Stimulated activated CD8-positive, alpha-beta memory T cell treated with anti-CD3 and anti-CD28 coated beads, Interleukin-7, amount 100 ng/mL, for 24 hours (primary cell): ENCODE data around the gene HPF1.
"Not testable (repeated sequence)": the region's sequence is repeated elsewhere in the genome, so short reads cannot be mapped to it uniquely, and the experiment has no call there.

ENCODE experiments used
- DNase-seq: peaks from one replicate; pipeline ENCODE4 v3.0.0-alpha.2; 2020; ENCODE audit warnings: low read depth

The HPF1 gene

DNA sequence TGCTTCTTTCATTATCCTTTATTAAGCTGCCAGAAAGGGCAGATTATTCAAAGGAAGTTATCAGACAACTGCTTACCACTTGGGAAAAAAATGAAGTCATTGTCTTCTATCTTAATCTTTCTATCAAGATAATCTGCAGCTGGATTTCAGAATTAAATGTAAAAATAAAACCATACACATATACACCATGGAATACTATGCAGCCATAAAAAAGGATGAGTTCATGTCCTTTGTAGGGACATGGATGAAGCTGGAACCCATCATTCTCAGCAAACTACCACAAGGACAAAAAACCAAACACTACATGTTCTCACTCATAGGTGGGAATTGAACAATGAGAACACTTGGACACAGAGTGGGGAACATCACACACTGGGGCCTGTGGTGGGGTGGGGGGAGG is 19.1 kb downstream of the HPF1 start:
- DNase-seq, result not testable (repeated sequence)

DNA sequence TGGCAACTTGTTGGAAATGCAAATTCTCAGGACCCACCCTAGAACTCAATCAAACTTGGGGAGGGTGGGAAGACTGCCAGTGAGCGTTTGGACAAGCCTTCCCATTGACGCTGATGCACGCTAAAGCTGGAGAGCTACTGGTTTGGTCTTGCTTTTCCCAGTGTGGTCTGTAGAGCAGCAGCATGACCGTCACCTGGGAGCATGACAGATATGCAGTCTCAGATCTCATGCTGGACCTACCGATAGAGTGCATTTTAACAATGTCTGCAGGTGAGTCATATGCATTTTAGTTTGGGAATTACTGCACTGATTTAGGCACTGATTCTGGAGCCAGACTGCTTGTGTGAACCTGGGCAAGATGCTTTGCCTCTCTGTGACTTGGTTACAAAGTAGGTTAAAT is 27.2 kb downstream of the HPF1 start:
- no peak for DNase-seq

DNA sequence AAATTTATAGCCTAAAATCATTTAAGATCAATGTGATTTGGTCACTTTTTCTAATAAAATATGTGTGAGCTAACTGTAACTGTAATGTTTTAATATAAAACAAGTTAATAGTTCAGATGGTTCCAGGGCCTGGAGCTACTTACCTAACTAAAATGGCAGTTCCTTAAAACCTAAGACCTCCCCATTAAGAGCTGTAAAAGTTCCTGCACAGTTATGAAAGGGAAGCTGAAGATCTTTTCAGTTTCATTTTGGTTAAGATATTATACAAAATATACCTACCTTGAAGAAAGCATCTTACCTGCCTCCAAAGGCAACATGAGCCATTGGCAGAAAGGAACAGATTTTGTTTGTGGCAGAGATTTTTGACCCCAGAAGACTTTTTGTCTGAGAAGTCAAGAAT is 30.1 kb downstream of the HPF1 start:
- DNase-seq, result no peak

DNA sequence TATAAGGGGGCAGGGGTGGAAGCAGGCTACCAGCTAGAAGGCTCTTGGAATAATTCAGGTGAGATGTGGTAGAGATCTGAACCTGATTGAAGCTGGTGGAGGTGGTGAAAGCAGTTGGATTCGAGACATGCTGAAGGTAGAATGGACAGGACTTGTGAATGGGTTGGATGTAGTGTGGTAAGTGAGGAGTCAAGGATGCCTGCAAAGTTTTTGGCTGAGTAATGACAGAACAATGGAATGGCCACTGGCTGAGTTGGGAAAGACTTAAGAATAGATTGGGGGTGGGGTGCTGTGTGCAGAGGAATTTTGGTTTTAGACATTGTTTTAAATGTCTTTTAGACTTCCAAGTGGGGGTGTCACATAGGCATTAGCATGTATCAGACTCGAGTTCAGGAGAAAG is 33.5 kb downstream of the HPF1 start:
- DNase-seq, result no peak

DNA sequence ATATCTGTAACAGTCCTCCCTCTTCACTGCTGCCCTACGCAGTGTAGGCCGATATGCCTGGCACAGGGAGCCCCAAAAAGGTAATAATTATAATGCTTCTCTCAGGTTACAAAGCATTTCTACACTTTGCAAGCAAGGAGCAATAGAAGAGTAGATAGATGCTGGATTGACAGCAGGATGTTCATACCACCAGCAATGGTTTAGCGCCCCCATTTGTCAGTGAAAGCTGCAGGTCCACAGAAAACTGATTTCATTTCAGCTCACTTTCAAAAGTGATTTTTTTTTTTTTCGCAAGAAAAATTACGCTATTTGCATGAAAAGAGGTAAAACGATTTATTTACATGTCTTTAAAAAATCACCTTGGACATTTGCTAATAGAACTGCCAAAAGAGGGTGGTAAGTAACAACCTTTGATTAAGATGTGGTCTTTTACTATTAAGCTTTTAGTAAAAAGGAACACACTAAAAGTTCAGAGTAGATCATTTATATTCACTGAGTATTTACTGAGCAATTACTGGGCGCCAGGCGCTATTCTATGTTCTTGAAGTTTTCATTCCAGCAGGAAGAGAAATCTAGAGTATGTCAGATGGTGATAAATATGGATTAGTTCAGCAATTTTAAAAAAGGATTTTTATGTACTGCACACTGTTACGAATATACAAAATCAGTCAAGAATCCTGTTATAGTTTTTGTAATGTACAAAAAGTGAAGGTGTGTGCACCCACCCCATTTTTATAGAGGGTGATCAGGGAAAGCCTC is 34.4 kb downstream of the HPF1 start:
- no peak for DNase-seq

DNA sequence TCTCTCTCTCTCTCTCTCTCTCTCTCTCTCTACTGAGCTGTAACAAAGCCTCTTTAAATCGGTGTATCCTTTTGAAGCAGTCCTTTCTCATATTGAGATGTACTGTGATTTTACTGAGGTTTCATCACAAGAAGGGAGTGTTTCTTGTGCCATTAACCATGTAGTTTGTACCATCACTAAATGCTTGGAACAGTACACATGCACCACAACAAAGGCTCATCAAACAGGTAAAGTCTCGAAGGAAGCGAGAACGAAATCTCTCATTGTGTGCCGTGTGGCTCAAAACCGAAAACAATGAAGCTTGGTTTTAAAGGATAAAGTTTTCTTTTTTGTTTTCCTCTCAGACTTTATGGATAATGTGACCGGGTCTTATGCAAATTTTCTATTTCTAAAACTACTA is 37.2 kb downstream of the HPF1 start:
- no peak for DNase-seq

DNA sequence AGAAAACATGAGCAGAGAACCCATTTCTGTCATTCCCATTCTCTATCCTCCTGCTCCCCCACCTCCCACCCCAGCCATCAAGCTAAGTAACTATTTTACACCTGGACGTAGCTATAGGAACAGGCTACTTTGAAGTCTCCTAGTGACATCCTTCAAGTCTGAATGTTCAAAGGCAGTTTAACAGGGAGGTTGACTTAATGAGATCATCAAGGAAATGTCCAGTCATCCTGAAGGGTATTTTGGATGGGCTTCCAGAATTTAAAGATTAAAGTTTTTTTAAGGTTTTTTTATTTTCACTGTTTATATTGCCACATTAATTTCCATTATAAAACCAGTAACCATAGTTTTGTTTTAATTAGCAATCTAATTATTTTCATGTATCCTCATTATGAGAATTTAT is 41.1 kb downstream of the HPF1 start:
- no peak for DNase-seq

DNA sequence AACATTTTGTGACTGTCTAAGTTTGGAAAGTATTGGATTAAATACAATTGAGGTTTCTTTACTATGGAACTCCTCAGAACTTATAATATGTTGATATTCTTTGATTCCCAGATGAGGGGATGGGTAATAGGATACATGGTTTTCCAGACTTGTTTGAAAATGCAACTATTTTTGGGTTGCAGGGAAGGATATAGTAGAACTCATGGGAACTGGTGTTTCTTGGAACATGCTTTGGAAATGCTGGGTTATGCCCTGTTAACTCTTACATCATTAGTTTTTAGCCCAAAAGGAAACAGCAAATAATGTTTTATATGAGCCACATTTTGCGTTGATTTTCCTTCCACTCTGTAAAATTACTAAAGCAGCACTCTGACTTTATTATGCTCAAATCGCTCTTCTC is 41.9 kb downstream of the HPF1 start:
- no peak for DNase-seq

DNA sequence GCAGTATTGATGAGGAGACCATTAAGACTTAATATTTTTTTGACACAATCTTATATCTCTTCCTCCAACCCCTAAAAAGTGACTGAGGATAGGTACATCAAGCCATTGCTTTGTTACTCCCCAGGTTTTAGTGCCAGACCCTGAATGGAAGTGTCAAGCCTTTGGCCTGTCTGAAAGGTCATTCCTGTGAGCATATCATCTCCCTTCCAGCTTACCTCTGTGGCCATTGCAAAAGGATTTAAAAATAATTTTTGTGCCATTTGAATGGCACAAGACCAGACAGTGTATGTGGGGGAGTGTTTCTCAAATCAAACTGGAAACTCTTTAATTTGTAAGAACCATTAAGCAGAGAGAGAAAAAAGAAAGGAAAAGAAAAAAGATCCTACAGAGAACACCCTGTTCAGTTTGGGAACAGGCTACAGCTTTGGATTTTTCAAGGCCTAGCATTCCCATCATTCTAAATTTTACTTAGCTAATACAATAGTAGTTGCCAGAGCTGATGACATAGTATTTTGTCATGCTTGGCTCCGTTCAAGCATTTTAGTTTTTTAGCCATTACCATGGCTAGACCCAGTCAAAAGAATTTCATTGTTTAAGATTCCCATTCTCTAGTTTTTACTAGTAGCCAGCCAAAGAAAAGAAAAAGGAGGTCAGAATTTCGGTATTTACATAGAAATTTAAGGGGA is 49.6 kb downstream of the HPF1 start:
- DNase-seq, result no peak

DNA sequence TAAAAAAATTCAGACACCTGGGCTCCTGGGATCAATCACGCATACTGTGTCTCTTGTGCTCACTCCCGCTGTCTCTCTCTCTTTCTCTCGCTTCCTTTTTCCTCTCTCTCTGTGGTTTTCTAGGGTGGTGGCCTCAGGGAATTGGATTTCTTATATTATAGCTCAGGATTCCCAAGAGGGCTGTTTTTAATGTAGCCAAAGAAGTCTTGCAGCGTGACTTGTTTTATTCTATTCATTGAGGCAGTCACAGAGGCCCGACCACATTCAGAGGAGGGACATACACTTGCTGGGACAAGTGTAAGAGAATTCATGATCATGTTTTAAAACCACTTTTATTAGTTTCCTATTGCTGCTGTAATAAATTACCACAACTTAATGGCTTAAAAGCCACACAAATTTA is 59.4 kb downstream of the HPF1 start:
- DNase-seq, result no peak

DNA sequence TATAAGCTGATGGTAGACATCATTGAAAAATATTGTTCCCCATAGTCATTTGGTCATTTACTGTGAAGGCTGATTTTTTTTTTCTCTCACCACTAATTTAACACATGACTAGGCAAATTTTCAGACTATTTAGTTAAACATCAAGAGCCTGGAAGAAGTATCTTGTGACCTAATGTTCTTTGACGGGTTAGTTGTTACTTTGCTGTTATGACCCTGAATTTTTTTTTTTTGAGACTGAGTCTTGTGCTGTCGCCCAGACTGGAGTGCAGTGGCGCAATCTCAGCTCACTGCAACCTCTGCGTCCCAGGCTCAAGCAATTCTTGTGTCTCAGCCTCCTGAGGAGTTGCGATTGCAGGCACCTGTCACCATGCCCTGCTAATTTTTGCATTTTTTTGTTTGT is 67.0 kb downstream of the HPF1 start:
- DNase-seq, result no peak

DNA sequence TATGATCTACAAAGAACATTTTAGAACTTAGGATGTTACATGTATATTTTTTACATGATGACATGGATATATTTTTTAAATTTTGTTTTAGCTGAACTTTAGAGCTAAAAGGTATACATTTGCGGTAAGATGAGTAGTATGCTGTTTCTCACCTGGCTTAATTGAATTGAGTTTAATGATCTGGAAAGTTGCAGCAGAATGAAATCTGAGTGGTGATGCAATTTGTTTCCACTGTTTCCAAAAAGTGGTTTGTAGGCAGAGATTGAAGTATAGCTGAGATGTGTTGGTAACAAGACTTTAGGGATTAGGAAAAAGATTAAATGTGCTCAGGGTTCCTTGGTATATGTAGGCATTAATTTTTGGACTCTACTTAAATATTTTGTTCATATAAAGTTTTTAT is 68.1 kb downstream of the HPF1 start:
- no peak for DNase-seq

DNA sequence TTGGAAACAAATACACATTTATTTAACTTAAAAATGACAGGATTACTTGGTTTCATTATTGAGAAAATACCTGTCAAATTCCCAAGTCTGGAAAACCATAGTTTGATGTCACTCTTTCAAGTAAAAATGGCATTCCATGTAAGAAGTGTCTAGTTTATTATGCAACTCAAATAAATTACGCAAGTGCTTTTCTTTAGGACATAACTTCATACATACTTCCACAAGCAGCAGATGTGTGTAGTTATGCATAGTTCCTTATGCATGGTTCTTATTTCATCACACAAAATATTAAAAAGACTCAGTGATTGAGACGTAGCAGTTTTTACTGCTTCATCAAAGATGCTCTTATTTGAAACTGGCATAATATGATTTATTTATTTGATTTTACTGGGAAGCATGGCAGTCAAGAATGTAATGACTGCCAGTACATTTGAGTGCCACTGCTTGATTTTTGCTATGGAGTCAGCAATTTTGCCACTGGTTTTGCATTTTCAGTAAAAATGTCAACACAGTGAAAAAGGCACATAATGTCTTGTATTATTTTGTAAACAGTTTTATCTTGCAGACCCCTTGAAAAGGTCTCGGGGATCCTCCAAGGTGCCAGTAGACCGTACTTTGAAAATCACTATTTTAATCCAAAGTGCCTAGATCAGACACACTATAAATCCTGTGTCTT is 75.2 kb downstream of the HPF1 start:
- DNase-seq, result no peak
